GM21723 (cell line): ENCODE results near the gene CXXC5.
A peak's percentile ranks its signal among the peaks of the same experiment; 100 is the strongest.

ENCODE experiments used
- ATAC-seq: cut with Tn5 transposase; IDR thresholded peaks from one replicate; pipeline ENCODE4 v1.9.1; 2021; ENCODE audit warnings: mild to moderate bottlenecking, moderate library complexity; ENCODE audit not compliant: unreplicated experiment

The CXXC5 gene

DNA sequence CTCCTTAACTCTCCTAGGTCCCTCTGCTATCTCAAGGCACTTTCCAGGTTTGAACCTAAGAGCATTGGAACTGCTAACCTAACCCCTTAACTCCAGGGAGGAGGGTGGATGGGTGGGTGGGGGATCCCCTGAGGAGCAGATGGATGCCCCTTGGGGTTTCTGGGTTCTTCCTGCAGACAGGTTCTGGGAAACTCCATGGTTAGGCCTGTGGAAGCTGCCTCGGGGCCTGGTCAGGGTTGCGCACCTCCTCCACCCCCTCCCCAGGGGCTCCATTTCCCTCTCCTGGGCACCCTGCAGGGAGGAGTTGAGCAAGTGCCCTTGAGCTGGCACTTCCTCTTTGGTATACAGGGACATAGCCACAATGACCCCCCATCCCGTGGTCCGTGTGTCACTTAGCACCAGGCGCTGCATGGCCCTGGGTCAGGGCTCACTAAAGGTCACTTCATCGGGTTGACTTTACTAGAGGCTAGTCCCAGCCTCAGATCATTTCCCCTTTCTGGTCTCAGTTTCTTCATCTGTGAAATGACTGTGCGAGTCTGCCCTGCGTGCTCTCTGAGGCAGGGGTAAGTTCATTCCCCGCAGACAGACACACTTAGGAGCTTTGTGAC is 16.0 kb downstream of the CXXC5 start:
- peak; percentile 40 for ATAC-seq

- no peak for ATAC-seq
These were observed 16.7 kb downstream of the CXXC5 start for GRCh38 chr5:139664727-139665351.

- ATAC-seq = no peak
These were observed 17.5 kb downstream of the CXXC5 start for GRCh38 chr5:139665626-139666025.

DNA sequence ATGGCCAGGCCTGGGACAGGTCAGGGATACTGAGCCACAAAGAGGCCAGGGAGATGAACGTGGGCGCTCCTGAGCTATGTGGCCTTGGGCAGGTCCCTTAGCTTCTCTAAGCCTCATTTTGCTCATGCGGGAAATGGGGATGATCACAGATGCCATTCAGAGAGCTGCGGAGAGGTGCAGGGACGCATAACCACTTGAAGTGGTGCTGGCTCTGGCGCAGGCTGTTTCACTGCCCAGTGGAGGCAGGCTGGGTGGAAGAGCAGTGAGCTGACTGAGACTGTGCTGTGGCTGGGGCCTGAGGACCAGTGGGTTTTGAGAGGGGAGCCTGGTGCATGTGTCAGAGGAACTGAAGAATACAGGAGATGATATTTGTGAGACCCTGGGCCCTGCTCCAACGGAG is 18.4 kb downstream of the CXXC5 start:
- no peak for ATAC-seq

GRCh38 chr5:139667001-139667729 is 19.0 kb downstream of the CXXC5 start:
- no peak for ATAC-seq

GRCh38 chr5:139667730-139668063 is 19.5 kb downstream of the CXXC5 start:
- ATAC-seq = no peak

DNA sequence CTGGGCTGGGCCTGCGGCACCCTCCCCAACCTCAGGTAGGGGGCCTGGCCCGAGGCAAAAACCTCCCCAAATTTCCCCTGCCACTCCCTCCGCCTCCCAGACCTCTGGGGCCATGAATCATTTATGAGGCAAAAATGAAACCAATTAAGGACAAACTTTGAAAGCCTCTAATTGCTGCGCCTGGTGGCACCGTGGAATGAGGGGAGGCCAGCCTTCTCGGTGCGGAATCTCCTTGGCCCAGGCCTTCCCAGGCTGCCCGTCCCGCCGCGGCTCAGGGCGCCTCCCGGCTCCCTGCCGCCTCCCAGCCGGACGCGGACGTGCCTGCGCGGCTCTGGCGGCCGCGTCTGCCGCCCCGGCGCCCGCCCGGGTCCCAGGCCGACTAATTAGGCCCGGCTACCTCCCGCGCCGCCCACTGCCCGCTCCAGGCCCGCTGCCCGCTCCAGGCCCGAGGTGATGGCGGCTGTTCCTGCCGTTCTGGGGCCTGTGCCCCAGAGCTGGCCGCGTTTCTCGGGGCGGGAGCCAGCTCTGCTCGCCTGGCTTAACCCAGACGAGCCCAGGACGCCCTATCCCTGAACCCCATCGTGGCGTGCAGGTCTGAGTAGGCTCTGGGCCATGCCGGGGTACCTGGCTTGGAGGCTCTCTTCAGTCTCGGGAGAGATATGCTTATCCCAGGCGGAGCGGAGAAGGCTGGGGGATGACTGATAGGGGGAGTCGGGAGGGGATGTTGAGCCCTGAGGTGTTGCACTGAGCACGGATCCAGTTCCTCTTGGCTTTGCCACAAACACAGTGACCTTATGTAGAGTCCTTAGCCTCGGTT is 20.1 kb downstream of the CXXC5 start:
- no peak for ATAC-seq

DNA sequence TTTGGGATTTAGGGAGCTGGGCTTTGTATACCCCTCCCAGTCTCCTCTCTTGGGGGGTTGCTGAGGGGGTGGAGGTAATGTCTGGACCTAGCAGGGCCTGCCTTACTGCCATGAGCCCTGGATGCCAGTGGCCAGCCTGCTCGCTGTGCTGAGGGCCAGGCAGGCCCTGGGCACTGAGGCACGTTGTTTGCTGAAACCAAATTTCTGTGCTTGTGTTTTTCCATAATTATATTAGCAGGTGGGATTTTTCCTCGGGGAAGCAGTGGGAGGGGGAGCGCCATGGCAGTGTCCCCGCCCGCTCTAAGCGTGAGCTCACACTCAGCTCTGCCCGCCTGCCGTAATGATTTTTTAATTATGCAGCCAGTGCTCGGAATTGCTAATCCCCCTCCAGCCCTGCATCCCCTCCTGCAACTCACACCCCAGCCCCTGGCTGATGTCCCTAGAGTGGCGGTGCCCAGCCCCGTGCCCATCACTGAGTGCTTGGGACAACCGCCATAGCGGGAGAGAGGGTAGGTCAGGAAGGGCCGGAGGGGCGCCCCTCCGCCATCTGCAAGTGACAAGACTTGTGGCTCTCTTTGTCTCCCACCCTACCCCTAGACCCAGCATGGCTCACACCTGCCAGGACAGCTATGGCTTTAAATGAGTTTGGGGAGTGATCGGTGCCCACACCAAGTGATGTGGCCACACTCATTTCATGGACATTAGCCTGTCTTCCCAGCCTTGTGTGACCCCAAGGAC is 20.9 kb downstream of the CXXC5 start:
- ATAC-seq = no peak

DNA sequence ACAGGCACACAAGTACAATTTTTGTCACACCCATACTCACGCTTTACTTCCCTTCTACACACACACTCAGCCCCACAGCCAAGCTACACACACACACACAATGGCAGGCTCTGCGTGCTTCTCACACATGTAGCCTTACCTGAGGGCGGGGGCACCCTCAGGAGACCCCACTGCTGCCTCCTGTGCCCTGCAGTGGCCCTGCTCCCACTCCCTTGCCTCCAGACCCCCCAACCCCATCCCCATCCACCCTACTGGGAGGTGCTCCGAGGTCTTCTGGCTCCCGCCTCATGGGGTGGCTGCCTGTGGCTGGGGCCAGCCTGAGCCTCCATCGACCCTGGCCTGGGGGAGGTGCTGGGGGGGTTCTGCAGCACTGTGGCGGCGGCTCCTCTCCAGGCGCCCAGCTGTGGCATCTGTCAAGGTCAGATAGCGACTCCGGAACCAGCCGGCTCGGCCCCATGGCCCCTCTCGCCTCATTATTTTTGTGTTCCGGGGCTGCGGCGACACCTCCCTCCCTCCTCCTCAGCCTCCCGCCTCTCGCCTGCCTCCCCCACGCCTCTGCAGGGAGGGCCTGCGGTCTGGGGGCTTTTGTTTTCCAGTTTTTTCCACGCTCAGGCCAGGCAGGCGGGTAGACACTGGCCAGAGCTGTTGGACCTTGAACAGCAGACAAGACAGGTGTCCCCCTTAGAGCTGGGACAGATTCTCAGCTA is 21.7 kb downstream of the CXXC5 start:
- ATAC-seq = peak; percentile 30

DNA sequence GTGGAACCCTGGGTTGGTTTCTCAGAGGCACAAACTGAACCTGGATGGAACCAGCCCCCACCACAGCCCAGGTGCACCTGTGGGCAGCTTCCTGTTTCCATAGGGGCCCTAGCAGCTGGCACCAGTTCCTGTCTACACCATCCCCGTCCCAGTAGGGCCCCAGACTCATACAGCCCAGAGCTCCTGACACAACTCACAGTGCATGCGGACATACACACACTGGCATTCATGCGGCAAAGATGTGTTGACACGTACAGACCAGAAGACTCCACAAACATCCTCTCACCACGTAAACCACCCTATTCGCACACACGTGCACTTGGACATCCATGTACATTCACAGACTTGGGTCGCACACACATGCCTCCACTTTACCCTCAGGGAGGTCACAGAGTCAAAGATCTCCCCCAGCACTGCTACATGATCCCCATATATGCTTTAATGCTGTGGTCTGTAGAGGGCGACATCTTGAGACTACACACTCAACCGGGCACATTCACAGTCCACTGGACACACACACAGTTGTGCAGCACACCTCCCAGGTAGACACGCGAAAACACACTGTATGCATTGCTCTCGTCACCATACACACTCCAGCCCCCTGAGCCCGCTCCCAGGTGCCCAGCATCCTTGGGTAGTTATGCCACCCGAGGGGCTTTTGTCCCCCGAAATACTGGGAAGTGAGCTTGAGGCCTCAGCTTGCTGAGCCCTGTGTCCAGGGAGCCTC is 22.4 kb downstream of the CXXC5 start:
- ATAC-seq = peak; percentile 41

GRCh38 chr5:139671096-139671841 is 23.1 kb downstream of the CXXC5 start:
- ATAC-seq = no peak

DNA sequence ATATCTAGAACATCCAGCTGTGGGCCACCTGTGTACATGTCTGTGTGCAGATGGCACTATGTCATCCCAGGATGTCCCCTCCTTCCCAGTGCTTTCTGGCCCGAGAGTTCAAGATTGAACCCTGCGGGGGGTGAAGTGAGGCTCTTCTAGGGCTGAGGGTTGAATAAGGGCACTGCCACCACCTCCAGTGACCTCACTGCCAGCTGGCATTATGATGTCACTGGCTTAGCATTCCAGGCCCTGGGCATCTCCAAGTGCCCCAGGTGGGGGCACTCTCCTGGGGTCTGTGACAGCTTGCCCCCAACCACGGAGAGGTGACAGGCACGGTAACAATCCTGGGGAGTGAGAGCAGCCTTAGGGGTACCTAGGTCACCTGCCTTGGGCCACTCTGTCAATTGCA is 27.1 kb downstream of the CXXC5 start:
- no peak for ATAC-seq

DNA sequence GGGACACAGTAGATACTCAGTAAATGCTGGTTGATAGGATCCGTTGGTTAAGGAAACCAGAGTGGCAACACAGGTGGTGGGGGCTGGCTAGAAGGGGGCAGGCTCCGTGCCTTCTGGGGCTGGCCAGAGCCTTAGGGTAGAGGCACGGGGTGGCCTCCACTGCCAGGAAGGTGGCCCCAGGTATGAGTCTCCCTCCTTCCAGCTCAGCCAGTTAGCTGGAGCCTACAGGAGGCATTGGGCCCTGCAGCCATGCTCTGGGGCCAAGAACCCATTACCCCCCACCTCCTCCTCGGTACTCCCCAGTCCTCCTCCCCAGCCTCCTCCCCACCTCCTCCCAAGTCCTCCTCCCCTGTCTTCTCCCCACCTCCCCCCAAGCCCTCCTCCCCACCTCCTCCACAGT is 27.7 kb downstream of the CXXC5 start:
- no peak for ATAC-seq

DNA sequence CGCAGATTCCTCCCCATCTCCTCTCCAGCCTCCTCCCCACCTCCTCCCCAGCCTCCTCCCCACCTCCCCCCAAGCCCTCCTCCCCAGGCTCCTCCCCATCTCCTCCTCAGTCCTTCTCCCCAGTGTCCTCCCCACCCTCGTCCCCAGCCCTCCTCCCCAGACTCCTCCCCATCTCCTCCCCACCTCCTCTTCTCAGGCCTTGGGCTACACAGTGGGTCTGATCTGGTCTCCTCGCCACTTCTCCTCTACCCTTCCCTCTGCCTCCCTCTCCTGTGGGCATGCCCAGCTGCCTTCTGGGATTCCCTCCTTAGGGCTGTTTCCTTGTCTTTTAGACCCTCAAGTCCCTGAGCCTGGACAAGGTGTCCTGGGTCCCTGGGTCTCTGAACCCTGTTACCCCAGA is 28.3 kb downstream of the CXXC5 start:
- ATAC-seq = no peak

DNA sequence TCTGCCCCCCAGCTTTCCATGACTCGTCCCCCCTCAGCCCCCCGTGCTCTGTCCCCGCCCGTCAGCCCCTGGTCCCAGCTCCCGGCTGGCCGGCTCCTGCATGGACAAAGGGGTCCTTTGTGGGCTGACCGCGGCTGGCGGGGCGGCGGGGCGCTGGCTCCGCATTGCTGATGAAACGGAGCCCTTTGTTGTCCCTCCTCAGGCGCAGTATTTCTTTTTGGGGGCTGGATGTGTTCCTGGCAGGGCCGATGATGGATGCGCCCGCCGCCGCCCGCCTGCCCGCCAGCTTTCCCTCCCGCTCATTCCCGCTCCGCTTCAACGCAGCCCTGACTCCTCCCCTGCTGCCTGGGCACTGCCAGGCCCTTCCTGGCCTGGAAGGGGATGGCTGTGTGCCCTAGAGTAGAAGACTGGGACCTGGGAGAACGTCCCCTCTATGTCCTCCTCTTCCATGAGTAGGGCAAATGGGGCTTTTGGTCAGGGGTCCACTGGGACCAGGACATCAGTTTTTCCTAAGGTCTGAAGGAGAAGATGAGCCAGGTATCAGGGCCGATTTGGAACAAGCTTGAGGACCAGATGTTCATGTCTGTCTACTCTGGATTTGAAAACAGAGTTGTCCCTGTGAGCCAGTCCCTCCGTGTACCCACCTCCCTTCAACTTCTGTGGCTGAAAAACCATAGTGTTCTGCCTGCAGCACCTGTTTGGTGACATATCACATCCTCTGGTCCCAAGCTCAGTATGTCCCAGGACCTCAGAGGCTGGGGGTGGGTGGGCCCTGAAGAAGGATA is 29.0 kb downstream of the CXXC5 start:
- no peak for ATAC-seq

DNA sequence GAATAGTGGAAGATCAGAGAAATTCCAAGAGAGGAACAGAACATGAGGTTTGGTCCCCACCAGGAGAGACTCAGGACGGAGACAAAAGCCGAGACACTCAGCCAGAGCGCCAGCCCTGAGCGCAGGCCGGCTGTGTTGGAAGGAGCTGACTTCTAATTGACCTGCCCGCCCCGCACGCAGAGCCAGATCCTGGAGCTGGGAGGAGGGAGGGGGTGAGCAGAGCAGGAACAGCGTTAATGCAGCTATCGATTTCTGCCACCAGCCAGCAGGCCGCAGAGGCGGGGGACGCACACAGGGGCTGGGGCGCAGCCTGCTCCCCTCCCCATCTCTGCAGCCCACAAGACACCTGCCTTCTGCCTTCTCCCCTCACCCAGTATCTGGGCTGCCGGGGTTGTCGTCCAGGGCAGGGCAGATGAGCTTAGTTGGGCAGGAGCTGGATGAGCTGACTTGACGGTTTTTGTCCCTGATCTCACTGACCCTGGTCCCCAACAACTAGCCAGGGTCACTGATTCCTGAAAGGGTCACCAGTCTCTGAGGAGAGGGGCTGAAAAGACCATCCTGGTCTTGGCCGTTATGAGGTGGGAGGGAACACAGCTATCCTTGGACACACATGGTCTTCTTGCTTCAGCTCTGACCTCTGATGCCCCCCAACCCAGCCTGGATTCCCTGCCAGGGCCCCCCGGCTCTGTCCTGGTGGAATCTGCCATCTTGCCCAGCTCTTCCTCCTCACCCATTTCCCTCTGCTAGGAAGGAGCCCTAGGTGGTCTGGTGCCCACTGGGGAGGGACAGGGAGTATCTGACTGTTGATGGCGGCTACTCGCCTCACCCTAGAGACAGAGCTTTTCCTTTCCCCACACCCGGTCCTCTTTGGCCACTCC is 29.8 kb downstream of the CXXC5 start:
- no peak for ATAC-seq
